ENCODE measurements around the gene PPARD.

- TF ChIP-seq CTCF (IDR thresholded peaks at IDR 0.05; ENCODE audit: poor library complexity, severe bottlenecking): no peak
- no peak for TF ChIP-seq RAD21 (conservative IDR thresholded peaks at IDR 0.05)
- no peak for TF ChIP-seq REST (IDR thresholded peaks at IDR 0.05; ENCODE audit: borderline replicate concordance)
Measured at GRCh38 chr6:35343092-35343834, 905 bp downstream of the PPARD start.

All from neural cell (in vitro differentiated cells).